Type B pancreatic cell (in vitro differentiated cells): ENCODE results near the gene B3GNT4. TPM values are rescaled to one million over a fixed set of nuclear protein-coding genes. Genes with fewer than 3 reads are reported as not detected.

ENCODE experiments used
- DNase-seq: peaks from one replicate; pipeline ENCODE4 v3.0.0; 2021; ENCODE audit warnings: mixed read lengths; ENCODE audit not compliant: unreplicated experiment; ENCODE audit errors: extremely low spot score
- H3K27ac Mint-ChIP-seq: 2 replicates; pipeline ENCODE4 v1.8.0; 2021; ENCODE audit warnings: mild to moderate bottlenecking, mixed read lengths
- H3K27me3 Mint-ChIP-seq: 2 replicates; pipeline ENCODE4 v1.8.0; 2021; ENCODE audit warnings: mixed read lengths
- H3K36me3 Mint-ChIP-seq: 2 replicates; pipeline ENCODE4 v1.8.0; 2021; ENCODE audit warnings: mixed read lengths
- H3K4me1 Mint-ChIP-seq: one replicate; pipeline ENCODE4 v1.8.0; 2021; ENCODE audit warnings: mixed read lengths; ENCODE audit not compliant: unreplicated experiment
- H3K4me3 Mint-ChIP-seq: 2 replicates; pipeline ENCODE4 v1.8.0; 2021; ENCODE audit warnings: mild to moderate bottlenecking, mixed read lengths
- H3K9me3 Mint-ChIP-seq: 2 replicates; pipeline ENCODE4 v1.8.0; 2021; ENCODE audit warnings: mixed read lengths
- total RNA-seq: library from RNA; stranded (reverse); gene quantifications from 2 replicates; pipeline ENCODE4 v1.2.1, GENCODE V29; 2021; ENCODE audit warnings: low replicate concordance
- TF ChIP-seq, protein P1 (sequence below): fragments of 200-600 bp; sonication (generic); conservative IDR thresholded peaks from 2 replicates; pipeline ENCODE4 v1.5.0; 2021; ENCODE audit warnings: antibody characterized with exemption, mild to moderate bottlenecking

B3GNT4 gene
- total RNA-seq, 1 donor from 2014 or later, result 0.53 TPM

DNA sequence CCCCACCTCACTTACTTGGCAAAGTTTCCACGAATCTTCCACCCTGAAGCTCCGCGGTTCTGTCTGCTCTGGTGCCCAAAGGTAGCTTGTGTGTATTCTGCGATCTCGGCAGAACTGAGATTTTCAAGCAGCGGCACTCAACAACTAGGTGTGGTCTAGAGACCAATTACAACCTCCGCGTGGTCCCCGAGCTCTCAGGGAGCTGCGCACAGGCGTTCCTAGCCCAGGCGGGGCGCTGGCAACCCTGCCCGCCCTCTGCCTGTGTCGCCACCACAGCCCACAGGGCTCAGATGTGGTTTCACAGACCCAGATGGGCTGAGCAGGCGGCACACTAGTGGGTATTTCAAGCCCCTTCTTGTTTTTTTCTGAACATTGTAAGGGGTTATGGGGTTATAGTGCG is 23.8 kb downstream of the B3GNT4 start:
- no peak for DNase-seq
- H3K27ac Mint-ChIP-seq, result no peak overlapping the region
- H3K9me3 Mint-ChIP-seq, result no peaks in the 10 kb centered on the region
- H3K36me3 Mint-ChIP-seq, result peaks cover 15% of the 10 kb centered on the region
- H3K27me3 Mint-ChIP-seq, result no peaks in the 10 kb centered on the region
- peak overlapping the region; percentile 59 for H3K4me3 Mint-ChIP-seq
- H3K4me1 Mint-ChIP-seq, result peaks cover 10% of the 10 kb centered on the region
- TF ChIP-seq, protein P1, sequence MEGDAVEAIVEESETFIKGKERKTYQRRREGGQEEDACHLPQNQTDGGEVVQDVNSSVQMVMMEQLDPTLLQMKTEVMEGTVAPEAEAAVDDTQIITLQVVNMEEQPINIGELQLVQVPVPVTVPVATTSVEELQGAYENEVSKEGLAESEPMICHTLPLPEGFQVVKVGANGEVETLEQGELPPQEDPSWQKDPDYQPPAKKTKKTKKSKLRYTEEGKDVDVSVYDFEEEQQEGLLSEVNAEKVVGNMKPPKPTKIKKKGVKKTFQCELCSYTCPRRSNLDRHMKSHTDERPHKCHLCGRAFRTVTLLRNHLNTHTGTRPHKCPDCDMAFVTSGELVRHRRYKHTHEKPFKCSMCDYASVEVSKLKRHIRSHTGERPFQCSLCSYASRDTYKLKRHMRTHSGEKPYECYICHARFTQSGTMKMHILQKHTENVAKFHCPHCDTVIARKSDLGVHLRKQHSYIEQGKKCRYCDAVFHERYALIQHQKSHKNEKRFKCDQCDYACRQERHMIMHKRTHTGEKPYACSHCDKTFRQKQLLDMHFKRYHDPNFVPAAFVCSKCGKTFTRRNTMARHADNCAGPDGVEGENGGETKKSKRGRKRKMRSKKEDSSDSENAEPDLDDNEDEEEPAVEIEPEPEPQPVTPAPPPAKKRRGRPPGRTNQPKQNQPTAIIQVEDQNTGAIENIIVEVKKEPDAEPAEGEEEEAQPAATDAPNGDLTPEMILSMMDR, result no peak

DNA sequence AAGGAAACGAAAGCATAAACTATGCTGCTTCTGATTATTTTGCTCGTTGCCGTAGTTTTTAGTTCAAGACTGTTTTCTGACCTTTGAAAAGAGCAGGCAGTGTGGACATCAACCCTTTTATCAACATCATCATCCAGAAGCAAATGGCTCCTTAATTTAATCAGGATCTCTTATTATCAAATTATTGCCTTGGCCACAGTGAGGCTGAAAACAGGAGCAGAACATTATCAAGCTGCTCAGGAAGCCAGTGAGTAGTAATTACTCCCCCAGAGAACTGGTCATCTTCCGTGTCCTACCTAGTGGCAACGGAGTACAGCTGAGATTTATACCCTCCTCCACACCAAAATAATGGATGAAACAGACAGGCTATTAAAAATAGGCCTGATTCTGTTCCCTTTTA is 24.6 kb downstream of the B3GNT4 start:
- H3K27ac Mint-ChIP-seq, result no peak overlapping the region

DNA sequence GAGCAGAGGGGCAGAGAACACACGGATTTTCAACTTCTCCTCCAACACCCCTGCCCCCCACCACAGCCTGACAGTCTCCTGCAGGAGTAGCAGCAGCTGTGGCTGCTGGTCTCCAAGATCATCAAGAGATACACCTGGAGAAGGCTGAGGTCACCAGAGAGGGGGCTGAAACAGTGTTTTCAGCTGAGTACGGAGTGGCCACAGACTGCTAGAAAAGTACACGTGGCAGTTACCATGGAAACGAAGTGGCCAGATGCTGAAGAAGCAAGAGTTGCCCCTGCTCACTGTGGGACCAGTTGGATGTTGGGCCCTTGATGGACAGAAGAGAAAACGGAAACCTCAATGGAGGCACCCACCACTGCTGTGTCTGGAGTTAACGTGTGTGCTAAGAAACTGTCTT is 27.3 kb downstream of the B3GNT4 start:
- H3K27me3 Mint-ChIP-seq, result no peaks in the 10 kb centered on the region
- H3K27ac Mint-ChIP-seq, result no peak overlapping the region
- H3K36me3 Mint-ChIP-seq, result peaks cover 3% of the 10 kb centered on the region
- no peak for DNase-seq
- H3K4me3 Mint-ChIP-seq, result no peak overlapping the region
- no peaks in the 10 kb centered on the region for H3K9me3 Mint-ChIP-seq
- TF ChIP-seq, protein P1, result no peak
- H3K4me1 Mint-ChIP-seq, result no peaks in the 10 kb centered on the region

More for the DNA sequence above, 24.6 kb downstream of the B3GNT4 start:
- peaks cover 10% of the 10 kb centered on the region for H3K4me1 Mint-ChIP-seq
- TF ChIP-seq, protein P1, result no peak
- no peak overlapping the region for H3K4me3 Mint-ChIP-seq
- no peaks in the 10 kb centered on the region for H3K9me3 Mint-ChIP-seq
- no peaks in the 10 kb centered on the region for H3K27me3 Mint-ChIP-seq
- peaks cover 11% of the 10 kb centered on the region for H3K36me3 Mint-ChIP-seq
- DNase-seq, result no peak

- H3K27me3 Mint-ChIP-seq, result no peaks in the 10 kb centered on the region
- no peak overlapping the region for H3K4me3 Mint-ChIP-seq
- TF ChIP-seq, protein P1, result no peak
- peaks cover 3% of the 10 kb centered on the region for H3K36me3 Mint-ChIP-seq
- no peak overlapping the region for H3K27ac Mint-ChIP-seq
- no peaks in the 10 kb centered on the region for H3K9me3 Mint-ChIP-seq
- DNase-seq, result no peak
- H3K4me1 Mint-ChIP-seq, result no peaks in the 10 kb centered on the region
Measured at GRCh38 chr12:122232691-122233090, 29.2 kb downstream of the B3GNT4 start.

- Mint-ChIP-seq H3K9me3 (no peaks in the 10 kb centered on the region), H3K27ac (no peak overlapping the region), H3K4me3 (no peak overlapping the region)
Measured at GRCh38 chr12:122235741-122236140, 32.2 kb downstream of the B3GNT4 start.

More at GRCh38 chr12:122235741-122236140, 32.2 kb downstream of the B3GNT4 start:
- Mint-ChIP-seq H3K27me3 (no peaks in the 10 kb centered on the region), H3K4me1 (no peaks in the 10 kb centered on the region), H3K36me3 (peaks cover 13% of the 10 kb centered on the region)
- TF ChIP-seq, protein P1, result no peak
- DNase-seq, result no peak
